NCI-H1417 (cell line): Measurements from ENCODE around the gene KIF15.
A peak's percentile ranks its signal among the peaks of the same experiment; 100 is the strongest.
"Not testable (repeated sequence)": the region's sequence is repeated elsewhere in the genome, so short reads cannot be mapped to it uniquely, and the experiment has no call there.

Experiments used
- DNase-seq, 3 experiments: peaks; one replicate each; lab custom pipeline; 2025; lab: John Stamatoyannopoulos, UW

KIF15 gene

GRCh38 chr3:44827196-44827595 lies 65.6 kb downstream of the KIF15 start:
- DNase-seq, result no peak

- no peak for DNase-seq
Observed at GRCh38 chr3:44831232-44831631, 69.6 kb downstream of the KIF15 start.

GRCh38 chr3:44832032-44832431 lies 70.4 kb downstream of the KIF15 start:
- DNase-seq, result no peak

GRCh38 chr3:44832965-44833364 lies 71.4 kb downstream of the KIF15 start:
- DNase-seq, result no peak

- DNase-seq, result no peak
Observed at GRCh38 chr3:44833394-44833793, 71.8 kb downstream of the KIF15 start.

GRCh38 chr3:44835684-44836083 lies 74.1 kb downstream of the KIF15 start:
- DNase-seq, result no peak

- DNase-seq, result no peak
Observed at GRCh38 chr3:44842376-44842775, 80.8 kb downstream of the KIF15 start.

GRCh38 chr3:44845528-44846520 lies 84.2 kb downstream of the KIF15 start:
- DNase-seq, result no peak

GRCh38 chr3:44848634-44849033 lies 87.0 kb downstream of the KIF15 start:
- no peak for DNase-seq

GRCh38 chr3:44856663-44857062 lies 95.1 kb downstream of the KIF15 start:
- not testable (repeated sequence) for DNase-seq

GRCh38 chr3:44860117-44860516 lies 98.5 kb downstream of the KIF15 start:
- no peak for DNase-seq

- peak; percentile 77 to 90 (median 83) for DNase-seq
Observed at GRCh38 chr3:44861412-44862225, 100.0 kb downstream of the KIF15 start, which contains the start of gene TMEM42. Gene TMEM42 (plus strand): TSS chr3:44861912. CDS start chr3:44861925, 13 bp downstream.

GRCh38 chr3:44862226-44862637 lies 100.6 kb downstream of the KIF15 start:
- DNase-seq, result peak; percentile 4 to 57 (median 46)

- peak; percentile 14 to 91 (median 62) for DNase-seq
Observed at GRCh38 chr3:44865272-44866035, 103.9 kb downstream of the KIF15 start.

GRCh38 chr3:44867421-44868111 lies 106.0 kb downstream of the KIF15 start:
- DNase-seq, result no peak

- DNase-seq, result peak in 2 of 3 experiments; percentile 15 to 56
Observed at GRCh38 chr3:44870375-44871061, 108.9 kb downstream of the KIF15 start.

GRCh38 chr3:44874308-44874707 lies 112.7 kb downstream of the KIF15 start, which contains the start of gene TGM4:
Gene TGM4 (plus strand): TSS chr3:44874608. CDS start chr3:44874679, 71 bp downstream.
- DNase-seq, result no peak

- DNase-seq, result no peak
Observed at GRCh38 chr3:44875596-44875995, 114.0 kb downstream of the KIF15 start.

- DNase-seq, result no peak
Observed at GRCh38 chr3:44877333-44877732, 115.7 kb downstream of the KIF15 start.

- no peak for DNase-seq
Observed at GRCh38 chr3:44880284-44880683, 118.7 kb downstream of the KIF15 start.
